SK-N-SH (cell line): ENCODE data around the gene PTPN2. TPM values are rescaled to one million over a fixed set of nuclear protein-coding genes. Genes with fewer than 3 reads are reported as not detected.

Experiments used
- CTCF ChIA-PET: fragments of 300-600, 350-600 bp; formaldehyde crosslinking; extraction: SDS; loops from one replicate; lab custom pipeline; 2021; lab: Yijun Ruan, JAX
- POLR2A ChIA-PET: fragments of 350-600 bp; sonication (Branson Sonifier 250); formaldehyde crosslinking; extraction: SDS; loops from one replicate; lab custom pipeline; 2020; ENCODE audit warnings: antibody characterized with exemption, inconsistent platforms; lab: Yijun Ruan, JAX
- DNase-seq: peaks from one replicate; pipeline ENCODE4 v3.0.0; 2012
- H2AFZ ChIP-seq: fragments of 200-600 bp; sonication (generic); 2 replicates; pipeline ENCODE4 v1.8.1; 2016; ENCODE audit warnings: antibody characterized with exemption, mild to moderate bottlenecking, low read depth
- H3F3A ChIP-seq: fragments of 200-600 bp; sonication (generic); replicated peaks from 2 replicates; pipeline ENCODE3; 2016; ENCODE audit warnings: antibody characterized with exemption, mild to moderate bottlenecking; ENCODE audit not compliant: insufficient read depth
- H3K27ac ChIP-seq, 2 experiments: fragments of 200-500 bp in 1 of 2; fragments of 200-600 bp in 1 of 2; sonication (Bioruptor generic) in 1 of 2; sonication (generic), shearing (Covaris generic) in 1 of 2; 2 replicates each; pipeline versions ENCODE4 v1.5.1 to v1.6.1; 2014 to 2016; ENCODE audit warnings: low read depth in 2 of 2, inconsistent platforms in 1 of 2, low read length in 1 of 2, mild to moderate bottlenecking in 1 of 2, mixed read lengths in 1 of 2
- H3K27me3 ChIP-seq: fragments of 200-600 bp; sonication (generic), shearing (Covaris generic); 2 replicates; pipeline ENCODE4 v1.6.1; 2016; ENCODE audit warnings: mixed run types; ENCODE audit not compliant: insufficient read depth
- H3K36me3 ChIP-seq, 2 experiments: fragments of 200-500 bp in 1 of 2; fragments of 200-600 bp in 1 of 2; sonication (Bioruptor generic) in 1 of 2; sonication (generic) in 1 of 2; replicated peaks in 1 of 2; 2 replicates each; pipeline versions ENCODE3 to v1.5.1; 2014 to 2016; ENCODE audit warnings: low read length in 1 of 2, mild to moderate bottlenecking in 1 of 2; ENCODE audit not compliant: insufficient read depth in 2 of 2, control insufficient read depth in 1 of 2
- H3K4me1 ChIP-seq, 2 experiments: fragments of 200-500 bp in 1 of 2; fragments of 200-600 bp in 1 of 2; sonication (Bioruptor generic) in 1 of 2; sonication (generic), shearing (Covaris generic) in 1 of 2; 2 replicates each; pipeline versions ENCODE4 v1.5.1 to v1.6.1; 2014 to 2016; ENCODE audit warnings: low read depth in 1 of 2, low read length in 1 of 2, mixed run types in 1 of 2; ENCODE audit not compliant: insufficient read depth in 2 of 2, control insufficient read depth in 1 of 2
- H3K4me2 ChIP-seq: fragments of 200-600 bp; sonication (generic), shearing (Covaris generic); 2 replicates; pipeline ENCODE4 v1.6.1; 2017; ENCODE audit warnings: mixed run types
- H3K4me3 ChIP-seq, 2 experiments: fragments of 200-500 bp in 1 of 2; fragments of 200-600 bp in 1 of 2; sonication (Bioruptor generic) in 1 of 2; sonication (generic), shearing (Covaris generic) in 1 of 2; 2 replicates each; pipeline versions ENCODE4 v1.5.1 to v1.8.1; 2014 to 2016; ENCODE audit warnings: low read depth in 2 of 2, inconsistent platforms in 1 of 2, low read length in 1 of 2, mild to moderate bottlenecking in 1 of 2, mixed read lengths in 1 of 2, moderate library complexity in 1 of 2
- H3K79me2 ChIP-seq: fragments of 200-600 bp; sonication (generic); 2 replicates; pipeline ENCODE4 v1.8.1; 2017; ENCODE audit warnings: mild to moderate bottlenecking; ENCODE audit not compliant: insufficient read depth
- H3K9ac ChIP-seq: fragments of 200-600 bp; sonication (generic); 2 replicates; pipeline ENCODE4 v1.6.1; 2017; ENCODE audit warnings: mixed run types
- H3K9me2 ChIP-seq: fragments of 200-600 bp; sonication (generic); 2 replicates; pipeline ENCODE4 v1.6.1; 2017; ENCODE audit warnings: mixed run types
- H3K9me3 ChIP-seq: fragments of 200-600 bp; sonication (generic); 2 replicates; pipeline ENCODE4 v1.6.1; 2017; ENCODE audit warnings: mixed run types, mild to moderate bottlenecking, moderate library complexity
- H4K20me1 ChIP-seq: fragments of 200-600 bp; sonication (generic); 2 replicates; pipeline ENCODE4 v1.6.1; 2017; ENCODE audit warnings: mild to moderate bottlenecking, mixed run types; ENCODE audit not compliant: insufficient read depth
- ELF1 ChIP-seq: IDR thresholded peaks from 2 replicates; pipeline ENCODE4 v1.4.0; 2012
- EP300 ChIP-seq, 2 experiments: IDR thresholded peaks; 2 replicates each; pipeline versions ENCODE4 v1.4.0 to v1.6.1; 2012; ENCODE audit warnings: borderline replicate concordance in 1 of 2, low read depth in 1 of 2, low read length in 1 of 2
- FOSL2 ChIP-seq: IDR thresholded peaks from 2 replicates; pipeline ENCODE4 v1.4.0; 2012; ENCODE audit warnings: low read depth, mild to moderate bottlenecking, moderate library complexity, borderline replicate concordance
- FOXJ3 ChIP-seq: sonication (generic); formaldehyde crosslinking; IDR thresholded peaks from 2 replicates; pipeline ENCODE4 v1.5.1; 2020; ENCODE audit warnings: mild to moderate bottlenecking, missing genetic modification reagents
- IRF3 ChIP-seq: fragments of 150-350 bp; IDR thresholded peaks from 2 replicates; pipeline ENCODE4 v1.6.1; 2016; ENCODE audit warnings: mild to moderate bottlenecking, low read depth, low read length
- JUND ChIP-seq: IDR thresholded peaks from 2 replicates; pipeline ENCODE4 v1.4.0; 2012
- MEF2A ChIP-seq: IDR thresholded peaks from 2 replicates; pipeline ENCODE4 v1.4.0; 2012; ENCODE audit warnings: low read depth, borderline replicate concordance
- MXI1 ChIP-seq: IDR thresholded peaks from 2 replicates; pipeline ENCODE4 v1.6.1; 2012; ENCODE audit warnings: mild to moderate bottlenecking, low read depth, low read length, improper control_type of control experiment
- NFIC ChIP-seq: IDR thresholded peaks from 2 replicates; pipeline ENCODE4 v1.4.0; 2012; ENCODE audit warnings: borderline replicate concordance
- NRF1 ChIP-seq: IDR thresholded peaks from 2 replicates; pipeline ENCODE4 v1.6.1; 2012; ENCODE audit warnings: low read depth, mild to moderate bottlenecking, low read length
- POLR2AphosphoS5 ChIP-seq: IDR thresholded peaks from 2 replicates; pipeline ENCODE4 v1.6.1; 2012; ENCODE audit warnings: low read depth, low read length
- RAD21 ChIP-seq: IDR thresholded peaks from 2 replicates; pipeline ENCODE4 v1.6.1; 2012; ENCODE audit warnings: mild to moderate bottlenecking, low read length
- RCOR1 ChIP-seq: fragments of 150-350 bp; IDR thresholded peaks from 2 replicates; pipeline ENCODE4 v1.6.1; 2017; ENCODE audit warnings: antibody characterized with exemption, low read length
- RFX5 ChIP-seq: IDR thresholded peaks from 2 replicates; pipeline ENCODE4 v1.6.1; 2012; ENCODE audit warnings: mild to moderate bottlenecking, improper control_type of control experiment, low read length
- RXRA ChIP-seq: IDR thresholded peaks from 2 replicates; pipeline ENCODE4 v1.4.0; 2012; ENCODE audit warnings: low read depth, mild to moderate bottlenecking, borderline replicate concordance
- SIN3A ChIP-seq: IDR thresholded peaks from 2 replicates; pipeline ENCODE4 v1.6.1; 2012; ENCODE audit warnings: low read depth, mild to moderate bottlenecking, low read length, moderate library complexity, borderline replicate concordance
- SMC3 ChIP-seq: IDR thresholded peaks from 2 replicates; pipeline ENCODE4 v1.6.1; 2012; ENCODE audit warnings: low read depth, low read length, improper control_type of control experiment
- TAF1 ChIP-seq: IDR thresholded peaks from 2 replicates; pipeline ENCODE4 v1.6.1; 2012; ENCODE audit warnings: low read depth, mild to moderate bottlenecking, low read length, moderate library complexity, borderline replicate concordance
- TCF12 ChIP-seq: IDR thresholded peaks from 2 replicates; pipeline ENCODE4 v1.4.0; 2012
- ZBTB33 ChIP-seq: IDR thresholded peaks from 2 replicates; pipeline ENCODE4 v1.4.0; 2012; ENCODE audit warnings: low read depth, borderline replicate concordance
- WGBS: methylation state at CpG from one replicate; pipeline ENCODE4 v1.1.6; 2017; ENCODE audit warnings: low lambda C conversion rate; 5-methylcytosine and 5-hydroxymethylcytosine counted together
- polyA plus RNA-seq, 3 experiments: library from polyadenylated mRNA; depleted of rRNA; stranded (reverse); fragments of >200 nt; gene quantifications; 2 replicates each; pipeline ENCODE4 v1.2.3, GENCODE V29; 2012
- TF ChIP-seq, protein P1 (sequence below): IDR thresholded peaks from 2 replicates; pipeline ENCODE4 v1.4.0; 2012; ENCODE audit warnings: low read depth, borderline replicate concordance
- TF ChIP-seq, protein P2 (sequence below): IDR thresholded peaks from 2 replicates; pipeline ENCODE4 v1.4.0; 2012; ENCODE audit warnings: low read depth

Gene PTPN2
- polyA plus RNA-seq, 1 of the 3 experiments (the other 2 are of a cell fraction) = 11.2 TPM

DNA sequence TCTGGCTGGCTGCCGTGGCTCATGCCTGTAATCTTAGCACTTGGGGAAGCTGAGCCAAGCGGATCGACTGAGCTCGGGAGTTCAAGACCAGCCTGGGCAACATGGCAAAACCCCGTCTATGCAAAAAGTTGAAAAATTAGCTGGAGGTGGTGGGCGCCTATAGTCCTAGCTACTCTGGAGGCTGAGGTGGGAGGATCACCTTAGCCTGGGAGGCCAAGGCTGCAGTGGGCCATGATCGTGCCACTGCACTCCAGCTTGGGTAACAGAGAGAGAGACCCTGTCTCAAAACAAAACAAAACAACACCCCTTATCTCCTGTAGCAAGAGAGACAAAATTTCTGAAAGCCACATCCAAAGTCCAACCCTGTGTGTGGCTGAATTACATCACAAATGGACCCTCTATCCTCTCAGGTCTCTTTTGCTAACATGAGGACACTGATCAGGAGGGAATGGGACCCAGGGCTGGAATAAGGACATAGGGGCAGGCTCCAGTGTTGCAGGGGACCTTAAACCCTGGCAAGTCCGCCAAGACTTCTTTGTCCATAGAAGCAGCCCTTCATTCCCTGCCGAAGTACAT lies 116.4 kb downstream of the PTPN2 start (continued):
- TF ChIP-seq RAD21 (no peak), RFX5 (no peak), SMC3 (no peak), MEF2A (no peak), FOXJ3 (no peak), POLR2AphosphoS5 (no peak)
- TF ChIP-seq, protein P1, sequence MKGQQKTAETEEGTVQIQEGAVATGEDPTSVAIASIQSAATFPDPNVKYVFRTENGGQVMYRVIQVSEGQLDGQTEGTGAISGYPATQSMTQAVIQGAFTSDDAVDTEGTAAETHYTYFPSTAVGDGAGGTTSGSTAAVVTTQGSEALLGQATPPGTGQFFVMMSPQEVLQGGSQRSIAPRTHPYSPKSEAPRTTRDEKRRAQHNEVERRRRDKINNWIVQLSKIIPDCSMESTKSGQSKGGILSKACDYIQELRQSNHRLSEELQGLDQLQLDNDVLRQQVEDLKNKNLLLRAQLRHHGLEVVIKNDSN = no peak
- TF ChIP-seq, protein P2, sequence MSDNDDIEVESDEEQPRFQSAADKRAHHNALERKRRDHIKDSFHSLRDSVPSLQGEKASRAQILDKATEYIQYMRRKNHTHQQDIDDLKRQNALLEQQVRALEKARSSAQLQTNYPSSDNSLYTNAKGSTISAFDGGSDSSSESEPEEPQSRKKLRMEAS = no peak

GRCh38 chr18:12766986-12767433 lies 117.0 kb downstream of the PTPN2 start:
- Histone ChIP-seq H3K9ac (no peak overlapping the region), H4K20me1 (no peaks in the 10 kb centered on the region), H2AFZ (no peak overlapping the region), H3F3A (no peaks in the 10 kb centered on the region), H3K27me3 (no peaks in the 10 kb centered on the region), H3K4me1 (no peaks in the 10 kb centered on the region), H3K79me2 (no peaks in the 10 kb centered on the region), H3K4me2 (no peak overlapping the region), H3K9me3 (no peaks in the 10 kb centered on the region), H3K27ac (no peak overlapping the region), H3K36me3 (no peaks in the 10 kb centered on the region), H3K9me2 (no peaks in the 10 kb centered on the region), H3K4me3 (no peak overlapping the region)
- POLR2A ChIA-PET = no interaction called here
- CTCF ChIA-PET = interaction anchor here (0.8 to 1.8 kb wide), 4 partner anchors 9 to 167 kb away, joined by 3 to 6 read pairs (median 4); no protein-coding TSS in a partner anchor
- no peak for TF ChIP-seq TCF12
- TF ChIP-seq FOSL2 = no peak
- TF ChIP-seq, protein P1 = no peak
- no peak for TF ChIP-seq RXRA
- TF ChIP-seq RFX5 = no peak
- TF ChIP-seq JUND = no peak
- TF ChIP-seq TAF1 = no peak
- TF ChIP-seq ELF1 = no peak
- TF ChIP-seq NFIC = no peak
- no peak for TF ChIP-seq EP300 (IDR thresholded peaks at IDR 0.05; ENCODE audit: borderline replicate concordance in 1 of 2, low read depth in 1 of 2, low read length in 1 of 2)
- TF ChIP-seq RCOR1 = no peak
- TF ChIP-seq ZBTB33 = no peak
- no peak for TF ChIP-seq RAD21
- TF ChIP-seq MXI1 = no peak
- TF ChIP-seq NRF1 = no peak
- TF ChIP-seq POLR2AphosphoS5 = no peak
- TF ChIP-seq IRF3 = no peak
- TF ChIP-seq FOXJ3 = no peak
- TF ChIP-seq SIN3A = no peak
- no peak for TF ChIP-seq MEF2A
- no peak for DNase-seq
- WGBS = 83% methylated on average over 8 of the region's 13 CpGs
